Measurements from ENCODE around the gene YIPF1.

DNA sequence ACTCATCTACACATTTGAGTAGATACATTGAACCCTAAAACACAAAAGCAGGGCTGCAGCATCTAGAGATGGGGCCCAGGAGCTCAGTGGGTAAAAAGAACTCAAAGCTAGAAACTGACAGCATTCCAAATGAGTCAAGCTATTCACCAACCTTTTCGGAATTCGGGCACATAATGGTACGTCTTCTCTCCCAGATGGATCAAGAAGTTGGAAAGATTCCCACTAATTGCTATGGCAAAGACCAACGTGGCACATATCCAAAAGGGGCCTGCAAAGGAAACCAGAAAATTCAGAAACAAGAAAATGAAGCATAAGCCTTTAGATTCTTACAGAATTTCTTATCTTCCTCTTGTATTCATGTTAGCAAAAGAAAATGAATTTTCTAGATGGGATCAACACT lies 18.4 kb downstream of the YIPF1 start:
- TF ChIP-seq POLR2A (IDR thresholded peaks at IDR 0.05) = no peak
- TF ChIP-seq, protein P1, sequence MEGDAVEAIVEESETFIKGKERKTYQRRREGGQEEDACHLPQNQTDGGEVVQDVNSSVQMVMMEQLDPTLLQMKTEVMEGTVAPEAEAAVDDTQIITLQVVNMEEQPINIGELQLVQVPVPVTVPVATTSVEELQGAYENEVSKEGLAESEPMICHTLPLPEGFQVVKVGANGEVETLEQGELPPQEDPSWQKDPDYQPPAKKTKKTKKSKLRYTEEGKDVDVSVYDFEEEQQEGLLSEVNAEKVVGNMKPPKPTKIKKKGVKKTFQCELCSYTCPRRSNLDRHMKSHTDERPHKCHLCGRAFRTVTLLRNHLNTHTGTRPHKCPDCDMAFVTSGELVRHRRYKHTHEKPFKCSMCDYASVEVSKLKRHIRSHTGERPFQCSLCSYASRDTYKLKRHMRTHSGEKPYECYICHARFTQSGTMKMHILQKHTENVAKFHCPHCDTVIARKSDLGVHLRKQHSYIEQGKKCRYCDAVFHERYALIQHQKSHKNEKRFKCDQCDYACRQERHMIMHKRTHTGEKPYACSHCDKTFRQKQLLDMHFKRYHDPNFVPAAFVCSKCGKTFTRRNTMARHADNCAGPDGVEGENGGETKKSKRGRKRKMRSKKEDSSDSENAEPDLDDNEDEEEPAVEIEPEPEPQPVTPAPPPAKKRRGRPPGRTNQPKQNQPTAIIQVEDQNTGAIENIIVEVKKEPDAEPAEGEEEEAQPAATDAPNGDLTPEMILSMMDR (IDR thresholded peaks at IDR 0.05) = no peak

All from adrenal gland (tissue), 5 donors.